ENCODE results near the gene TRIM52. TPM values are rescaled to one million over a fixed set of nuclear protein-coding genes. Genes with fewer than 3 reads are reported as not detected.
"Not testable (repeated sequence)": the region's sequence is repeated elsewhere in the genome, so short reads cannot be mapped to it uniquely, and the experiment has no call there.

TRIM52 gene
- total and polyA plus RNA-seq, 4 donors: 13.2 to 35.8 (median 21.9) TPM

DNA sequence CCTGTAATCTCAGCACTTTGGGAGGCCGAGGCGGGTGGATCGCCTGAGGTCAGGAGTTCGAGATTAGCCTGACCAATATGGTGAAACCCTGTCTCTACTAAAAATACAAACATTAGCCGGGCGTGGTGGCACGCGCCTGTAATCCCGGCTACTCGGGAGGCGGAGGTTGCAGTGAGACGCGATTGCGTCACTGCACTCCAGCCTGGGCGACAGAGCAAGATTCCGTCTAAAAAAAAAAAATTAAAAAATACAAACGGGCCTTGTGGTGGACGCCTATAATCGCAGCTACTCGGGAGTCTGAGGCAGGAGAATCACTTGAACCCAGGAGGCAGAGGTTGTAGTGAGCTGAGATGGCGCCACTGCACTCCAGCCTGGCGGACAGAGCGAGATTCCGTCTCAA lies 51.9 kb downstream of the TRIM52 start:
- H3K27me3 ChIP-seq (ENCODE audit: control insufficient read depth, insufficient read depth, low read length): peaks cover 24% of the 10 kb centered on the region

GRCh38 chr5:181207960-181208253 lies 53.0 kb downstream of the TRIM52 start:
- H3K4me3 ChIP-seq (ENCODE audit: low read depth, low read length): no peak overlapping the region
- H3K27ac ChIP-seq (ENCODE audit: low read depth, low read length): peak overlapping the region; percentile 69
- peaks cover 38% of the 10 kb centered on the region for H3K4me1 ChIP-seq (ENCODE audit: control insufficient read depth, insufficient read depth, low read length)
- H3K36me3 ChIP-seq (ENCODE audit: control insufficient read depth, insufficient read depth, low read length): no peaks in the 10 kb centered on the region
- peaks cover 27% of the 10 kb centered on the region for H3K27me3 ChIP-seq (ENCODE audit: control insufficient read depth, insufficient read depth, low read length)
- DNase-seq (ENCODE audit: low read depth in 4 of 6, low spot score in 6 of 6): no peak
- WGBS (ENCODE audit: insufficient coverage): 13% methylated on average over 1 of the region's 3 CpGs
- no peaks in the 10 kb centered on the region for H3K9me3 ChIP-seq (ENCODE audit: control insufficient read depth, insufficient read depth, low read length)

More for the DNA sequence above, 51.9 kb downstream of the TRIM52 start:
- H3K9me3 ChIP-seq (ENCODE audit: control insufficient read depth, insufficient read depth, low read length); H3K27ac ChIP-seq (ENCODE audit: low read depth, low read length); DNase-seq (ENCODE audit: low read depth in 4 of 6, low spot score in 6 of 6); H3K36me3 ChIP-seq (ENCODE audit: control insufficient read depth, insufficient read depth, low read length); H3K4me3 ChIP-seq (ENCODE audit: low read depth, low read length): not testable (repeated sequence)
- peaks cover 30% of the 10 kb centered on the region for H3K4me1 ChIP-seq (ENCODE audit: control insufficient read depth, insufficient read depth, low read length)
- WGBS (ENCODE audit: insufficient coverage): 79% methylated on average over 20 of the region's 24 CpGs

GRCh38 chr5:181207214-181207959 lies 53.6 kb downstream of the TRIM52 start:
- peak in 2 of 6 donors; percentile 86 to 87 for DNase-seq (ENCODE audit: low read depth in 4 of 6, low spot score in 6 of 6)

DNA sequence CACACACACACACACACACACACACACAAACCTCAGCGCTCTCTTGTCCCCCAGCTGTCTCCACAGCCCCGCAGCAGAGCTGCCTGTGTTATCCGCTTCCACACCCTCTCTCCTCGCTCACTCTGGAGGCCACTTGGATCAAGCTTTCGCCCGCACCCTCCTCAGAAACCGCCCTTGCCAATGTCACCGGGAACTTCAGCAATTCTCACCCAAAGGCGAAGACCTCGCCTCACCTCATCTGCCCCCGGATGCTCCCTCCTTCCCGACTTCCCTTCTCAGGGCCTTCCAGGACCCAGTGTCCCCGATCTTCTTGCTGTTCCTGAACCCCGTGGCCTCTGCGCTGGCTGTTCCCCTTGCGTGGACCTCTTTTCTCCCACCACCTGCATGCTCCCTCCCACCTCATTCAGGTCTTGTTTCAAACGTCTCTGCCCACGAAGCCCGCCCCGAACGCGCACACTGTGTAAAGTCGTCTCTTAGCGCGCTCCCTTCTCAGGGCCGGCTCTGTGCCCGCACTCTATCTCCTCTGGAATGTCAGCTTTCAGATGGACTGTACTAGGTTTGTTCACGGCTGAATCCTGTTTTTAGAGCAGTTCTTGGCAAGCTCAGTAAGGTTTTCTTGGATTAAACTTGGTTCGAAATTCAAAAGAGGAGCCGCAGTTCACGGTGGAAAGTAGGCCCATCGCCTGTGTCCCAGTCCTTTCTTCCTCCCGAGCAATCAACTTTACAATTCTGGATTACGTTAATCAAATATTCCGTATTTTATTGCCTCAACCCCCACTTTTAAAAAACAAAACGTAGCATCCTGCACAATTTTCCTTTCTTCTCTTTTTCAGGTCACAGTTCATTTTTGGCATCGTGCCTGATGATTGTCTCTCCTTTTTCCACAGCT lies 54.9 kb downstream of the TRIM52 start:
- DNase-seq (ENCODE audit: low read depth in 4 of 6, low spot score in 6 of 6): peak in 1 of 6 donors; percentile 67
- H3K36me3 ChIP-seq (ENCODE audit: control insufficient read depth, insufficient read depth, low read length): no peaks in the 10 kb centered on the region
- H3K4me3 ChIP-seq (ENCODE audit: low read depth, low read length): peak overlapping the region; percentile 49
- H3K27me3 ChIP-seq (ENCODE audit: control insufficient read depth, insufficient read depth, low read length): peaks cover 31% of the 10 kb centered on the region
- WGBS (ENCODE audit: insufficient coverage): 4% methylated on average over 37 of the region's 37 CpGs
- H3K9me3 ChIP-seq (ENCODE audit: control insufficient read depth, insufficient read depth, low read length): no peaks in the 10 kb centered on the region
- H3K4me1 ChIP-seq (ENCODE audit: control insufficient read depth, insufficient read depth, low read length): peaks cover 38% of the 10 kb centered on the region
- peak overlapping the region; percentile 69 for H3K27ac ChIP-seq (ENCODE audit: low read depth, low read length)

More at GRCh38 chr5:181207214-181207959, 53.6 kb downstream of the TRIM52 start:
- WGBS (ENCODE audit: insufficient coverage): 0% methylated on average over 7 of the region's 36 CpGs
- Histone ChIP-seq H3K4me3 (ENCODE audit: low read depth, low read length) (peak overlapping the region; percentile 49), H3K27ac (ENCODE audit: low read depth, low read length) (peak overlapping the region; percentile 69), H3K36me3 (ENCODE audit: control insufficient read depth, insufficient read depth, low read length) (no peaks in the 10 kb centered on the region), H3K9me3 (ENCODE audit: control insufficient read depth, insufficient read depth, low read length) (no peaks in the 10 kb centered on the region), H3K4me1 (ENCODE audit: control insufficient read depth, insufficient read depth, low read length) (peaks cover 38% of the 10 kb centered on the region), H3K27me3 (ENCODE audit: control insufficient read depth, insufficient read depth, low read length) (peaks cover 29% of the 10 kb centered on the region)

Small RNA genes within 50 kb of the gene (small RNA-seq; reads per million reads assigned to genes)
- gene MIR4638 (ENCODE audit: low replicate concordance): not detected
- not detected for gene RNU6-705P (ENCODE audit: low replicate concordance)
- gene SNORD95 (ENCODE audit: low replicate concordance): not detected
- not detected for gene SNORD96A (ENCODE audit: low replicate concordance)

Other genes starting within 250 kb of the TRIM52 start
- 1 to 10 TPM; 3.6 to 6.3 TPM for gene BTNL9, start 220.9 kb downstream of the TRIM52 start, total RNA-seq
- 10 to 100 TPM; 13.6 to 16.3 TPM for gene BTNL9, start 220.9 kb downstream of the TRIM52 start, polyA plus RNA-seq (ENCODE audit: insufficient read length in 2 of 2)
- not detected for gene OR2V1, start 130.0 kb downstream of the TRIM52 start, total RNA-seq
- not detected for gene OR2V1, start 130.0 kb downstream of the TRIM52 start, polyA plus RNA-seq (ENCODE audit: insufficient read length in 2 of 2)
- gene OR2V2, start 113.6 kb downstream of the TRIM52 start, total RNA-seq: not detected
- under 1 TPM in 1 of 2 donors, not detected in 1; 0.06 TPM for gene OR2V2, start 113.6 kb downstream of the TRIM52 start, polyA plus RNA-seq (ENCODE audit: insufficient read length in 2 of 2)
- gene TRIM7, start 55.9 kb downstream of the TRIM52 start, total RNA-seq: 1 to 10 TPM; 1.8 to 1.9 TPM
- gene TRIM7, start 55.9 kb downstream of the TRIM52 start, polyA plus RNA-seq (ENCODE audit: insufficient read length in 2 of 2): 1 to 10 TPM; 6.4 to 7.3 TPM
- 10 to 100 TPM; 10.7 to 23.1 TPM for gene TRIM41, start 37.9 kb downstream of the TRIM52 start, total RNA-seq
- gene TRIM41, start 37.9 kb downstream of the TRIM52 start, polyA plus RNA-seq (ENCODE audit: insufficient read length in 2 of 2): 10 to 100 TPM; 38.5 to 39.7 TPM
- gene RACK1, start 17.2 kb downstream of the TRIM52 start, total RNA-seq: 1,000 to 10,000 TPM; 1,628 to 2,875 TPM
- 1,000 to 10,000 TPM; 1,370 to 1,428 TPM for gene RACK1, start 17.2 kb downstream of the TRIM52 start, polyA plus RNA-seq (ENCODE audit: insufficient read length in 2 of 2)
- gene OR4F3, start 106.1 kb upstream of the TRIM52 start, total RNA-seq: under 1 TPM in 1 of 2 donors, not detected in 1; 0.22 TPM
- gene OR4F3, start 106.1 kb upstream of the TRIM52 start, polyA plus RNA-seq (ENCODE audit: insufficient read length in 2 of 2): not detected

Measured in spinal cord (tissue), 10 donors.